HG02870 (cell line): ENCODE results near the gene DHRSX.
"Not testable (repeated sequence)": the region's sequence is repeated elsewhere in the genome, so short reads cannot be mapped to it uniquely, and the experiment has no call there.

Source experiments
- ATAC-seq: cut with Tn5 transposase; IDR thresholded peaks from one replicate; pipeline ENCODE4 v1.9.1; 2021; ENCODE audit warnings: mild to moderate bottlenecking, moderate library complexity; ENCODE audit not compliant: unreplicated experiment

The DHRSX gene

DNA sequence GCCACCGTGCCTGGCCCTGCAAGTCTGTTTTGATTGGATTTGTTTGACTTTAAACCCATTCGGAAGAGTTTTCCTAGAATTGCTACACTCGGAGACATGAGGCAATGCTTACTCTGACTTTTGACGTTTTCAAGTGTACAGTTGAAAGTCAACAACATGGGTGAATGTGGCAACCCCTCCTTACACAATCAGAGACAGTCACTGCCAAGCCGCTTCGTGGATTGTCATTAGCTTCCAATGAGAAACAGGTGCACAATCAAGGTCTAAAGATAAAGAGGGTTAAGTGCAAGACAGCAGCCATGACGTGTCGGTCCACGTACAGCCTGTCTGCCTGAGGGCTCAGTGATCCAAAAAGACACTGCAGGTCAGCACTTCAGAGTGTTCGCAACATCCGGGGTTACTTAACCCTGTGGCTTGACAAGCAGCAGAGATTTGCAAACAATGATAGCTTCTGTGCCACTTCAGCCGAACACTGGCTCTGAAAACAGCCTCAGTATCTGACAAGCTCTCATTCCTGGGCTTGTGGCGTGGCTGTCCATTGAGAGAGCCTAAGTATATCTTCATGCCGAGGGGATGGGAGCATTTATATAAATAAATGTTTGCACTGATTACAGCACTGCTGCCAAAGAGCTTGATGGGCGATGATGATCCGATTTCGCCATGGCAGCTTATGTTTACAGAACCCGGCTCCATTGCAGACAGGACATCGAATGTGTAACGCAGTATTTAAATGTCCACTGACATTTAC, 180.0 kb downstream of the DHRSX start:
- ATAC-seq, result no peak

DNA sequence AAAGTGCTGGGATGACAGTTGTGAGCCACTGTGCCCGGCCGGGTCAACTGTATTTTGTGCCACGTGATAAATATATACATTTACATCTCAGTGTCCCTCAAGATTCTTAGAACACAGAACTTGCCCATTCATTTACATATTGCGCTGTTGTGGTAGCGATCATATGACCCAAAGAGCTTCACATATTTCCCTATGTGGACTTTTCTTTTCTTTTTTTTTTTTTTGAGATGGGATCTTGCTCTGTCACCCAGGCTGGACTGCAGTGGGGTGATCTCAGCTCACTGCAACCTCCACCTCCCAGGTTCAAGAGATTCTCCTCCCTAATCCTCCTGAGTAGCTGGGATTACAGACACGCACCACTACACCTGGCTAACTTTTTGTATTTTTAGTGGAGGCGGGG, 180.7 kb downstream of the DHRSX start:
- ATAC-seq, result no peak

DNA sequence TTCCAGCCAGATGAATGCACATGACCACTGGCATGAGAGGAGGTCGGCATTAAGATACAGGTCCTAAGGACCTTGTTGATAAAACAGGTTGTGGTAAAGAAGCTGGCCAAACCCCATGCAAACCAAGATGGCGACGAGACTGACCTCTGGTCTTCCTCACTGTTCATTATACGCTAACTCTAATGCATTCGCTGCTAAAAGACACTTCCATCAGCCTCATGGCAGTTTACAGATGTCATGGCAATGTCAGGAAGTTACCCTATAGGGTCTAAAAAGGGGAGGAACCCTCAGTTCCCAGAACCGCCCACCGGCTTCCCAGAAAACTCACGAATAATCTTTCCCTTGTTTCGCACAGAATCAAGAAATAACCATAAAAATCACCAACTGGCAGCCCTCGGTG, 182.4 kb downstream of the DHRSX start:
- no peak for ATAC-seq

DNA sequence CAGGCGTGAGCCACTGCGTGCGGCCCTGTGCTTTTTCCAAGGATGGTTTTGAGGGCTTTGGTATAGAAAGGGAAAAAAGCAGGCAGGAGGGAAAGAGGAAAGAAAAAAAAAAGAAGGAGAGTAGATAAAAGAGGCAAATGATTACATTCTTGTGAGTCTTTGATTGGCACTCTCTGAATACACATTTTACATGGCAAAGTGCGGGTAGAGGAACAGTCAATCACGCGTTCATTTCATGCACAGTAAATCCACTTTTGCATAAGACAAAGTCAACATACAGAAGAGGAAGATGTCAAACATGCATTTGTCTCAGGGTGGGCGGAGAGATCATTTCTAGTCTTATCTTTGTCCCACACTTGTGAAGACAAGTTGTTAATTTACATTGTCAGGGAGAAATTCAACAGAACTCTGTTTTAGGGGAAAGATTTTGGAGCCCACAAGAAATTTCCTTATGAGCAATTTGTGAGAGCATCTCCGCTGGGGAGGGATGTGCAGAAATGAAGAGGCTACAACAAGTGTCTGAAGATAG, 183.2 kb downstream of the DHRSX start:
- ATAC-seq, result no peak

DNA sequence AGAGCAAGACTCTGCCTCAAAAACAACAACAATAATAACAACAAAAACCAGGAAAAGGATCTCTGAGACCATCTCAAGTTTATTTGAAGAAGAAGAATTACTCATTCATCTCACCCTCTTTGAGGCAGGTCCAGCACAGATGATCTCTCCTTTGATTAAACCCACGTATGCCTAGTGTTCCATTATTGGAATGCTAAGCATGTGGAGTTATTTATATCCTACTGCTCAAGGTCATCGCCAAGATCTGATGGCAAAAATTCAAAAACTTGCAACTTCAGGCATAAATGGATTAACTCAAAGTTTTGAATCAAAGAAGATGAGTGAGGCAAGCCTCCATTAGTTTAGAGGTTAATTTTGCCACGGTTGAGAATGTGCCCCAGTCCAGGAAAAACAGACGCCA, 184.2 kb downstream of the DHRSX start:
- ATAC-seq, result no peak

DNA sequence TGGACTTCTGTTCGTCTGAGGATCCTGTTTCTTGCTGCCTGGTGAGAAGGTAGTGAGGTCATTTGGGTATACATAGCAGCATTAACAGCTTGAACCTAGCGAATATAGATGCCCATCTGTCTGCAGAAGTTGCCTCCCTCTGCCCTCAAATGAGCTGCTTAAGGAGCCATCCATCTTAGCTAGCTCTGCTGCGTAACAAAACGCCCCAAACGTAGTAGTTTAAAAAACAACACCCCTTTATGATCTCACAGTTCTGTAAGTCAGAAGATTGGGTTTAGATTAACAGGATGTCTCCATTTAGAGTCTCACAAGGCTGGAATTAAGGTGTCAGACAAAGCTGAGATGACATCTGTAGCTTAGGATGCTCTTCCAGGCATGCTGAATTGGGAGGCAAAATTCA, 185.3 kb downstream of the DHRSX start:
- no peak for ATAC-seq

DNA sequence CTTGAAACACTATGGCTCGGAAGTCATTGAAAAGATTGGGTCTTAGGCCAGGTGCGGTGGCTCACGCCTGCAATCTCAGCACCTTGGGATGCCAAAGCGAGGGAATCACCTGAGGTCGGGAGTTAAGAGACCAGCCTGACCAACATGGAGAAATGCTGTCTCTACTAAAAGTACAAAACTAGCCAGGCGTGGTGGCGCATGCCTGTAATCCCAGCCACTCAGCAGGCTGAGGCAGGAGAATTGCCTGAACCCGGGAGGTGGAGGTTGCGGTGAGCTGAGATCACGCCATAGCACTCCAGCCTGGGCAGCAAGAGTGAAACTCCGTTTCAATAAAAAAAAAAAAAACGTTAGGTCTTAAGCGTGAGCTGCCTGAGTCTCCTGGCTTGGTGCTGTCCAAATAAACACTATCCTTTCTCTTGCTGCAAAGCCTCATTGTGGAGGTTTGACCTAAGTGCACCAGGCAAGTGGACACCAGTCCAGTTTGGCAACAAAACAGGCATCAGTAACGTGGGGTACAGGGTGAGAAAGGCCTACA, 185.9 kb downstream of the DHRSX start:
- no peak for ATAC-seq

DNA sequence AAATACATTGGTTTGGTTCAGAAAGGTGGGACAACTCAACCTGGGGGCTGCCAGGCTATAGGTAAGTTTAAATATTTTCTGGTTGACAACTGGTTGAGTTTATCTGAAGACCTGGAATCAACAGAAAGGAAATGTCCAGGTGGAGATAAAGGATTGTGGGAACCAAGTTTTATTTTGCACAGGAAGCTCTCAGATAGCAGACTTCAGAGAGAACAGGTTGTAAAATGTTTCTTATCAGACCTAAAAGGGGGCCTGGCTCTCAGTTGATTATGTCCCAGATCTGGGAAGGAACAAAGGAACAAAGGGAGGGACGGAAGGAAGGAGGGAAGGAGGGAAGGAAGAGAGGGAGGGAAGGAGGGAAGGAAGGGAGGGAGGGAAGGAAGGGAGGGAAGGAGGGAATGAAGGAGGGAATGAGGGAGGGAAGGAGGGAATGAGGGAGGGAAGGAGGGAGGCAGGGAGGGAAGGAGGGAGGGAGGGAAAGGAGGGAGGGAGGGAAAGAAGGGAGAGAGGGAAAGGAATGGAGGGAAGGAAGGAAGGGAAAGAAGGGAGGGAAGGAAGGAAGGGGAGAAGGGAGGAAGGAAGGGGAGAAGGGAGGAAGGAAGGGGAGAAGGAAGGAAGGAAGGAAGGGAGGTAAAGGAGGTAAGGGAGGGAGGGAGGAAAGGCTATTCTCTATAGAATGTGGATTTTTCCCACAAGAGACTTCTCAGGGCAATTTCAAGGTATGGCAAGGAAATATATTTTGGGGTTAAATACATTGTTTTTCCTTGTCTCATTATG, 186.7 kb downstream of the DHRSX start:
- no peak for ATAC-seq

DNA sequence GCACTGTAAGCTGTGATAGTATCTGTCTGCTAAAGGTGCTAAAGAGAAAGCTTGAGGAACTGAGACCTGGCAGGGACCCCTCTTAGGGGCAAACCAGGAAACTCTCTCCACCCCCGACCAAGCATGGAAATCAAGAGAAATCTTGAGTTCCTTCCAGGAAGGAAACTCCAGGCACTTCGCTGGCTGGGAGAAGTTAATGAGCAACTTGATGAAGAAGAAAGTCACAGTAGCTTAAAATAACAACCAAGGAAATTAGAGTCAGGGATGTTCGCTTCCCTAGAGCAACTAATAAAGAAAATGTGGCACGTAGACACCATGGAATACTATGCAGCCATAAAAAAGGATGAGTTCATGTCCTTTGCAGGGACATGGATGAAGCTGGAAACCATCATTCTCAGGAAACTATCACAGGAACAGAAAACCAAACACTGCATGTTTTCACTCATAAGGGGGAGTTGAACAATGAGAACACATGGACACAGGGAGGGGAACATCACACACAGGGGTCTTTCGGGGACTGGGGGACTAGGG, 188.7 kb downstream of the DHRSX start:
- not testable (repeated sequence) for ATAC-seq

DNA sequence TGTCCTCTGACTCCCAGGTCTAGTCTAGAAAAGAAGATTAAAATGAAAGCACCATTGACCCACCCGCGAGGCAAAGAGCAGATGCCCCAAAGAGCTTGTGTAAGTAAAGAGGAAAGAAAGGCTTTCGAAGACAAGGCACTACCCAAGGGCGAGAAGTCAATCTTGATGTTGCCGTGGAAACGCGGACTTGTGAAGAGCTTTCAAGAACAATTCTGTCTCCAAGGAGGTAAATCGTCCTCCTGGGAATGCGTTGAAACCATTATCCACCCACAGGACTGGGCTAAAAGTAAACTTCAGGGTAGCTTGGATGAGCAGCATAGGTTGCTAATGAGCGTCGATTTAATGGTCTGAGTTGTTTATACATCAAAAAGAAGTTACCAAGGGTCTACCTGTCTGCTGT, 189.3 kb downstream of the DHRSX start:
- no peak for ATAC-seq

DNA sequence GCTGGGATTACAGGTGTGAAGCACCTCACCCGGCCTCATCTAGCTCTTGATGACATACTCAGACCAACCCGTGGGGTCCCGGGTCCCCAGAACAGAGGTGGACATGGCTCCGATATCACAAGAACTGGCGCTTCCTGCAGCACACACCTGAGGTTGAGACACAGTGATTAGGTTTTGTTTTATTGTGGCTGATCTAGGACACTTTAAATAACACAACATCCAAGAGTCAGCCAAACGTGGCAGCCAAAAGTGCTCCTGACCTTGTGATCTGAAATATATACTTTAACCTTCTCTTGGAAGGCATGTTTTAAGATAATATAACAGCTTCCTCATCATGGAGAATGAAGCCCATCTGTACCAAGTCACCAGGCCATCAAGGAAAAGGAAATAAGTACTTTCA, 198.9 kb downstream of the DHRSX start:
- ATAC-seq, result no peak

DNA sequence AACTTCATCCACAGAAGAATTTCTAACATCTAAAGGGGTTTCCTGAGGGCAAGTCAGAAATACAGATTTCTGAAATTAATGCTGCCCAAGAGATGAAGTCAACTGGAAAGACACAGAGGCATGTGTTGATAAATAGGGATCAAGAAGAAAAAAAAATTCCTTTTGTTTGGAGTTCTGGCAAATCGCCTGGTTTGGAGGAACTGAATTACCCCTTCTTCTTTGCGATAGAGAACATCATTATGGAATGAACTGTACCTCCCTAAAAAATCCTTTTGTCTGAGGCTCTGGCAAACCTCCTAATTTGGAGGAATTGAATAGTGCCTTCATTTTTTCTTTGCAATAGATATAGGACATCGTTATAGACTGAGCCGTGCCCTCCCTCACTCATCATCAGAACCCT, 200.9 kb downstream of the DHRSX start:
- no peak for ATAC-seq

DNA sequence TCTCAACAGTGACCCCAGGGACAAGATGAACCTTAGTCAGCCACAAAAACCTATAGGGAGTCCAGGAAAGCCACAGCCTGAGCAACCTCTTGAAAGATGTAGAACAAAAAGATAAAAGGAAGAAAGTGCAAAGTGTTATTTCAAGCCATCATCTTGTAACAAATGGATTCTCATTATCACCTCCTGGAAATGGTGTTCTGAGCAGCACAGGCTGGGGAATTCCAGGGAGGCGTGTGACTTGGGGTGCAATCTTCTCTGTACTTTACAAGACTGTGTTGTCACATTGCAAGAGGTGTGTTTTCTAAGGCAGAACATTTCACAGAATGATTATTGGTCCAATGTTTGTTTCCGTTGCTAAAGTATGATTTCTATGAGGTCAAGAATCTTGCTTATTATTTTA, 214.0 kb downstream of the DHRSX start:
- no peak for ATAC-seq

DNA sequence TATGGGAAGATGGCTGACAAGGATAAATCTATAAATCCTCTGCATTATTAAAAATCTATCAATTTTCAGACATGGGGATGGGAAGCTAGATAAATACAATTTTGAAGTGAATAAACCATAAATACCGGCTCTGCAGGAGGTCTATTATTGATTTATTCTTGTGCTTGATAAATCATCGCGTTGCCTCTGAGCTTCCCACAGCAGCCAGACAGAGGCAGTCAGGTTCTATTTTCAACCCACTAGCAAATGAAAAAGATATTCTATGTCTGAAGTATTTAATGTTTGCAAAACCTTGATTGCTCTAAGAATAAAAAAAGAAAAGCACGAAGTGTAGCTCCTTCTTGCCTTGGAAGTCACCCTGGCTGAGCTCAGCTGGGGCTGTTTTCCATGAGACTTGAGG, 216.2 kb downstream of the DHRSX start:
- ATAC-seq, result no peak

DNA sequence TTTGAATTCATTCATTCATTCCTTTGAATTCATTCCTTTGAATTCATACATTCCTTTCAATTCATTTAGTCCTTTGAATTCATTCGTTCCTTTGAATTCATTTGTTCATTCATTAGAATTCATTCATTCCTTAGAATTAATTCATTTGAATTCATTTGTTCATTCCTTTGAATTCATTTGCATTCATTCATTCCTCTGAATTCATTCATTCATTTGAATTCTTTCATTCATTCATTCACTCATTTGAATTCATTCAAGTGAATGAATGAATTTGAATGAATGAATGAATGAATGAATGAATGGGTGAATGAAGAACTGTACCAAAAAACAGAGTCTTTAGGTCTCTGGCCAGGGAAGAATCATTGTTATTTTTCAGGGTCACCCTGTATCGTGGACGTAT, 216.6 kb downstream of the DHRSX start:
- ATAC-seq, result no peak

DNA sequence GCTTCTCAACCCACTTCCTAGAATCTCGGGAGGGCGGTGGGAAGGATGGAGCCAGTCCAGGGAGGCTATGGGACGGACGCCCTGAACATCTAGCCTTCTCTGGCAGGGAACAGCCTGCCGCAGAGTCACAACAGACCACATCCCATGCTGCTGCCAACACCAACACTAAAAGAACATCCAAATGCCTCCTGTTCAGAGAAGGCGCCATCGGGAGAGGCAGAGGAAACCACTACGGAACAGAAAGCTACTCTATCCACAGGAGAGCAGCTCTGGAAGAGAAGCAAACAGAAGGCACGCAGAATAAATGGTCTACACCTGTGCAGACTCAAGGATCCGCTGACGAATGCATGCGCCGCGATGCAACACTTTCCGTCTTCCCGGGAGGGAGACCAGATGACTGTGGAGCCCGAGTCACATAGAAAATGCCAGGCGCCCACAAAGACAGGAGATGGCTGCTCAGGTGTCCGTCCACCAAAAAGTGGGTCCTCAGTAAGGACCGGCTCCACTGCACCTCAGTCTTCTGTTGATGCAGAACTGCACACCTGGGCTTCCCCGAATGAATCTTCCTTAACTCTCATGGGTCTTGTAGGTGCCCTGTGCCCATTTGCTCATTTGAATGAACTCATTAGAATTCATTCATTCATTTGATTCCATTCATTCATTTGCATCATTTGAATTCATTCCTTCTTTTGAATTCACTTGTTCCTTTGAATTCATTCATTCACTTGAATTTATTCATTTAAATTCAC, 217.5 kb downstream of the DHRSX start:
- ATAC-seq, result no peak

DNA sequence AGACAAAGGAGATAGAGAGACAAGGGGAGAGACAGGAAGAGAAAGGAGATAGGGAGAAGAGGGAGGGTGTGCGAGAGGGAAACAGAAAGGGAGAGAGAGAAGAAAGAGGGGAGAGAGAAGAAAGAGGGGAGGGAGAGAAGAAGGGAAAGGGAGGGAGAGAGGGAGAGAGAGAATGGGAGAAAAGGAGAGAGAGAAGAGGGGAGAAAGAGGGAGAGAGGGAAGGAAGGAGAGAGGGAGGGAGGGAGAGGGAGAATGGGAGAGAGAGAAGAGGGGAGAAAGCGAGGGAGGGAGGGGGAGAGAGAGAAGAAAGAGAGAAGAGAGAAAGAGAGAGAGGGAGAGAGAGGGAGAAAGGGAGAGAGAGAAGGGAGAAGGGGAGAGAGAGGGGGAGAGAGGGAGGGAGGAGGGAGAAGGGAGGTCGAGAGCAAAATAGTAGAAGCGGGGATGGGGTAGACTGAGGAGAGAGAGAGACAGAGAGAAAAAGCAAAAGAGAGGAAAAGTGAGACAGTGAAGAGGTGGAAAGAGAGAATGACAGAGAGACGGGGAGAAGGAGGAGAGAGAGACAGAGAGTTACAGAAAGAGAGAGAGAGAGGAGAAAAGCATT, 218.2 kb downstream of the DHRSX start:
- no peak for ATAC-seq

DNA sequence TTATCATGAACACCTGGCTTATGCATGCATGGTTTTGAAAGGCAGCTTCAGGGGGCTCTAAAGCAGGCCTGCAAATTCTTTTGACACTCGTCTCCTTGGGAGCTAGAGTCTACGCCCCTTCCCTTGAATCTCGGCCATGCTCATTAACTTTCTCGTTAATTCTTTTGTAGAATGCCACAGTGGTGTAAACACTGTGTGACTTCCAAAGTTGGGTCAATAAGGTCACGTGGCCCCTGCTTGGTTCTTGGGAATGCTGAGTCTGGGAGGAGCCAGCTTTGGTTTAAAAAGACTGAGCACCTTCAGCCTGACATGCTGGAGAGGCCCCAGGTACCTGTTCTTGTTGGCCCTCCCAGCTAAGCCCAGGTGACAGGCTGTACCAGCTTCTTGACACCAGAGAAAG, 228.4 kb downstream of the DHRSX start:
- ATAC-seq, result no peak

DNA sequence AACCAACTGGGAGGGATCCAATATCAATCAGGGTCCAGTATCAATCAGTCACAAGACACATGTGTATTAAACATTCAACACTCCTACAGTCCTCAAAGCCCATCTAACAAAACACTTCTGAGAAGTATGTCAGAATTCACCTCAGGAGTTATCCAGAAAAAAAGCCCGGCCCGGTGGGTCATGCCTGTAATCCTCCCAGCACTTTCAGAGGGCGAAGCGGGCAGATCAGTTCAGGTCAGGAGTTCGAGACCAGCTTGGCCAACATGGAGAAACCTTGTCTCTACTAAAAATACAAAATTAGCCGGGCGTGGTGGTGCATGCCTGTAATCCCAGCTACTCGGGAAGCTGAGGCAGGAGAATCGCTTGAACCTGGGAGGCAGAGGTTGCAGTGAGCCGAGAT, 229.2 kb downstream of the DHRSX start:
- not testable (repeated sequence) for ATAC-seq

DNA sequence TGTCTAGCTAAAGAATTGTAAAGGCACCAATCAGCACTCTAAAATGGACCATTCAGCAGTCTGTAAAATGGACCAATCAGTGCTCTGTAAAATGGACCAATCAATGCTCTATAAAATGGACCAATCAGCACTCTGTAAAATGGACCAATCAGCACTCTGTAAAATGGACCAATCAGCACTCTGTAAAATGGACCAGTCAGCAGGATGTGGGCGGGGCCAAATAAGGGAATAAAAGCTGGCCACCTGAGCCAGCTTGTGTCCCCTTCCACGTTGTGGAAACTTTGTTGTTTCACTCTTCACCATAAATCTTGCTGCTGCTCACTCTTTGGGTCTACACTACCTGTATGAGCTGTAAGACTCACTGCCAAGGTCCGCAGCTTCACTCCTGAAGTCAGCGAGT, 230.0 kb downstream of the DHRSX start:
- ATAC-seq, result not testable (repeated sequence)

DNA sequence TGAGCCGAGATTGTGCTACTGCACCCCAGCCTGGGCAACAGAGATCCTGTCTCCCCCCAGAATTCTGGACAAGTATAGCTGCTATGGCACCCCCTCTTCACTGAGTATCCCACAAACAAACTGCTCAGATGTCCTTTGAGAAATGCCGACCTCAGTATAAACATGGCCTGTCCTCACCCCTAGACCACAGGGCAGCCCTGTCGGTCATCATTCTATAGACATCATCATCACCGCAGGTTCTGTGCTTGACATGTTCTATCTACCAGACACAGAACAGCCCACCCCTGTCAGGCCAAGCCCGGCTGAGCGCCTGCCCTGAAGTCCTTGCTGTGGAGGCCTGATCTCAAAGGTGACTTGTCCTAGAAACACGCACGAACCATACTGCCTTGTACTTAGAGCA, 232.9 kb downstream of the DHRSX start:
- no peak for ATAC-seq
